Activated naive CD4-positive, alpha-beta T cell treated with anti-CD3 and anti-CD28 coated beads for 36 hours (primary cell): ENCODE data around the gene TNFAIP8L3. TPM values are rescaled to one million over a fixed set of nuclear protein-coding genes. Genes with fewer than 3 reads are reported as not detected.

ENCODE experiments used
- CTCF ChIA-PET: fragments of 350-600 bp; sonication (Branson Sonifier 250); formaldehyde crosslinking; loops from one replicate; lab custom pipeline; 2021; ENCODE audit warnings: antibody characterized with exemption; lab: Charles Lee
- DNase-seq: peaks from one replicate; pipeline ENCODE4 v3.0.0-alpha.2; 2020
- H3K27ac Mint-ChIP-seq: one replicate; pipeline ENCODE4 v1.8.0; 2021; ENCODE audit warnings: mild to moderate bottlenecking, mixed read lengths
- H3K27me3 Mint-ChIP-seq: one replicate; pipeline ENCODE4 v1.8.0; 2021; ENCODE audit warnings: low read depth, mixed read lengths
- H3K36me3 Mint-ChIP-seq: one replicate; pipeline ENCODE4 v1.8.0; 2021; ENCODE audit warnings: low read depth, mixed read lengths
- H3K4me1 Mint-ChIP-seq: one replicate; pipeline ENCODE4 v1.8.0; 2021; ENCODE audit warnings: low read depth, mixed read lengths
- H3K4me3 Mint-ChIP-seq: one replicate; pipeline ENCODE4 v1.8.0; 2021; ENCODE audit warnings: mild to moderate bottlenecking, moderate library complexity, mixed read lengths
- H3K9me3 Mint-ChIP-seq: one replicate; pipeline ENCODE4 v1.8.0; 2021; ENCODE audit warnings: mixed read lengths
- intact Hi-C: fragments of 100-400 bp; cut with micrococcal nuclease; formaldehyde crosslinking; loops from one replicate; pipeline ENCODE4 v1.15.1; 2023
- total RNA-seq, 2 experiments: library from RNA; stranded (reverse); gene quantifications; one replicate each; pipeline ENCODE4 v1.2.3, GENCODE V29; 2021

The TNFAIP8L3 gene
- total RNA-seq, 2 experiments from 2014 or later, result not detected

GRCh38 chr15:51007131-51007666 is 87.5 kb downstream of the TNFAIP8L3 start:
- peaks cover 34% of the 10 kb centered on the region for H3K36me3 Mint-ChIP-seq
- H3K27me3 Mint-ChIP-seq, result no peaks in the 10 kb centered on the region
- intact Hi-C loops, result no loop called here
- H3K27ac Mint-ChIP-seq, result no peak overlapping the region
- H3K4me3 Mint-ChIP-seq, result no peak overlapping the region
- no peaks in the 10 kb centered on the region for H3K4me1 Mint-ChIP-seq
- CTCF ChIA-PET, result no interaction called here
- no peak for DNase-seq
- peaks cover 5% of the 10 kb centered on the region for H3K9me3 Mint-ChIP-seq

Other genes starting within 250 kb of the TNFAIP8L3 start
- 1 to 10 TPM; 6.8 to 9.4 TPM for gene AP4E1, start 186.2 kb downstream of the TNFAIP8L3 start, total RNA-seq
- not detected for gene CYP19A1, start 243.7 kb upstream of the TNFAIP8L3 start, total RNA-seq
- not detected for gene GLDN, start 246.7 kb upstream of the TNFAIP8L3 start, total RNA-seq